ENCODE results near the gene ADAMTS2. TPM values are rescaled to one million over a fixed set of nuclear protein-coding genes. Genes with fewer than 3 reads are reported as not detected.

The ADAMTS2 gene
- total RNA-seq, 1 donor from 2014 or later: 8.2 TPM

DNA sequence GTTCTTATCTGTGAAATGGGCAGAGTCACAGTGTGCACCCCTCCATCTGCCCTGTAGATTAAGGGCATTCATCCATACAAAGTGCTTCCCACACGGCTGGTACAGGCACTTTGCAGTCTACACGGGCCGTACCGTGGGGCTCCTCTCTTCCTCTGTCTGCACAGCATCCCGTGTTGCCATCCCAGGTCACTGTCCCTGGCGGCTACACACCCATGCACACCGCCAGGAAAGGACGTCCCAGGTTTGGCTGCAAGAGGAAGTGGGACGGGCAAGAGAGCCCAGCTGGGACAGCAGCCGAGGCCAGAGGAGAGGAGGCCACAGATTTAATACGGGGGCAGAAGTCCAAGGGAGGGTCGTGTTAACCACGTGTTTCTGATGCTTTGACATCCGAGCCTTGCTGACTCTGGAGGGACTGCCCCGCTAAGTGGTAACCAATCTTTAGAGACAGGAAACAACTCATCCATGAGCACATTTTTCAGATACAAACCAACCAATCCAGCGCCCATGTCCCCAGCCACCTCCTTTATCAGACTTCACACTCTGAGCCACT, 165.1 kb downstream of the ADAMTS2 start:
- Mint-ChIP-seq H3K27ac (no peak overlapping the region), H3K36me3 (peaks cover 3% of the 10 kb centered on the region), H3K4me3 (no peak overlapping the region), H3K9me3 (peaks cover 5% of the 10 kb centered on the region), H3K4me1 (peaks cover 7% of the 10 kb centered on the region), H3K27me3 (ENCODE audit: low read depth) (peaks cover 7% of the 10 kb centered on the region)
- DNase-seq (ENCODE audit: low spot score in 2 of 2, unreplicated experiment in 2 of 2): no peak
- TF ChIP-seq, protein P1, sequence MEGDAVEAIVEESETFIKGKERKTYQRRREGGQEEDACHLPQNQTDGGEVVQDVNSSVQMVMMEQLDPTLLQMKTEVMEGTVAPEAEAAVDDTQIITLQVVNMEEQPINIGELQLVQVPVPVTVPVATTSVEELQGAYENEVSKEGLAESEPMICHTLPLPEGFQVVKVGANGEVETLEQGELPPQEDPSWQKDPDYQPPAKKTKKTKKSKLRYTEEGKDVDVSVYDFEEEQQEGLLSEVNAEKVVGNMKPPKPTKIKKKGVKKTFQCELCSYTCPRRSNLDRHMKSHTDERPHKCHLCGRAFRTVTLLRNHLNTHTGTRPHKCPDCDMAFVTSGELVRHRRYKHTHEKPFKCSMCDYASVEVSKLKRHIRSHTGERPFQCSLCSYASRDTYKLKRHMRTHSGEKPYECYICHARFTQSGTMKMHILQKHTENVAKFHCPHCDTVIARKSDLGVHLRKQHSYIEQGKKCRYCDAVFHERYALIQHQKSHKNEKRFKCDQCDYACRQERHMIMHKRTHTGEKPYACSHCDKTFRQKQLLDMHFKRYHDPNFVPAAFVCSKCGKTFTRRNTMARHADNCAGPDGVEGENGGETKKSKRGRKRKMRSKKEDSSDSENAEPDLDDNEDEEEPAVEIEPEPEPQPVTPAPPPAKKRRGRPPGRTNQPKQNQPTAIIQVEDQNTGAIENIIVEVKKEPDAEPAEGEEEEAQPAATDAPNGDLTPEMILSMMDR (IDR thresholded peaks at IDR 0.05; ENCODE audit: unreplicated experiment): no peak

DNA sequence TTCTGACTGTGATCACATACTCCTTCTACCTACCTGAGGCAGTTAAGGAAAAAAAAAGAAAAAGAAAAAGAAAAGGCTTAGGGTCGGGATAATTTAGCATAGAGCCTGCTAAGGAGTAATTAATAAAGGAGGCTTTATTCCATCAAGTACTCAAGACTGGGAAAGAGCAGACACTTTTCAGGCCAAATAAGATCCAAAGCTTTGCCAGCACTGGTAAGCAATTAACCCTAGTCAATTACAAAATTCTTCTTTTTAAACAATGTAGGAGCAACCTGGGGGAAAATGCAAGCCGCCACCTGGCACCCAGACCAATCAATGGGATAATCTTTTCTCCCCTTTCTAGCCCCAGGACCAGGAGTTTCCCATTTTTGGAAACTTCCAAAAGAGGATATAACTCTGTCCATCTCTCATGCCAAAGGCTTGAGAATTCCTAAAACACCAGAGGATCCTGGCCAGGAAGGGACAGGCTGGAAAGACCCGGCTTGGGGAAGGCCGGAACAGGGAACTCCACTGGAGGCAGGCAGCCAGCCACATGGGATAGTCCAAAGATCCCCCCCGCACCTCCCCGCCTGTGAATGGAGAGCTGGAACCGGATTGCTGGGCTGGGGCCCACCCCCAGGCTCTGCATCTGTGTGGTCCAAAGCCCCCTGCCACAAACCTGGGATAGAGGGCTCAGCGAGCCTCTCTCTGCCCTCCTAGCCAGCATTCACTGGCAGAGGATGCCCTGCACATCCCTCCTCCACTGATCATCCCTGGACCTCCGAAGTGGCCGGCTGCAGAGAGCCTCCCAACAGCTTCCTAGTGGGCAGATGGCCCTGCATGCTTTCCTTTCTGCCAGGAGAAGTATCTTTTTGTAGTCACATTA, 167.3 kb downstream of the ADAMTS2 start:
- Mint-ChIP-seq H3K9me3 (peaks cover 5% of the 10 kb centered on the region), H3K27me3 (ENCODE audit: low read depth) (peaks cover 8% of the 10 kb centered on the region), H3K36me3 (peaks cover 3% of the 10 kb centered on the region), H3K4me3 (no peak overlapping the region), H3K27ac (no peak overlapping the region), H3K4me1 (no peaks in the 10 kb centered on the region)
- no peak for DNase-seq (ENCODE audit: low spot score in 2 of 2, unreplicated experiment in 2 of 2)
- TF ChIP-seq, protein P1 (IDR thresholded peaks at IDR 0.05; ENCODE audit: unreplicated experiment): no peak

DNA sequence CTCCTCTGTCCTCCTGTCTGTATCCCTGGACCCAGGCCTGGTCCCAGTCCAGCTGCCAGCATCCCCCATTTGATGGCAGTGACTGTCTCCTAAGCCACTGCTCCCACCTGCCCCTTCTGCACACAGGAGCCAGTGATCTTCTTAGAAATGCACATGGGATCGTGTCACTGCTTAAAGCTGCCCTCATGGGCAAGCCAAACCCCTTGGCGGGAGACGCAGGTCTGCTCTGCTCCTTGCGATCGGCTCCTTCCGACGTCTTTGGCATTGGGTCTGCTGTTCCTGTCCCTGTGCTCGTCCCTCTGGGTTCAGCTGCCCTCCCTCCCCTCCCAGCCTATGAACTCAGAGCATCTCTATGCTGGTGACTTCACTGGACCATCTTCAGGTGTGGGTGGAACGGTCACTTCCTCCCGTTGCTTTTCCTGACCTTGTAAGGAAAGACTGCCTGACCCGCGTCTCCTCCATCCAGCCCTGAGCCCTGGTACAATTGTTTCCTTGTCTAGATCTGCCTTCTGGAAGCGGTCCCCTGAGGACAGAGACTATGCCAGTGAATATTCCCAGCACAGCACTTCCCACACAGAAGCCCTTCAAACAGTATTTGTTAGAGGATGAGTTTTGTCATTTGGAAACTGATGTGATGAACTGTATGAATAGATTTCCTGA, 168.6 kb downstream of the ADAMTS2 start:
- no peak for DNase-seq (ENCODE audit: low spot score in 2 of 2, unreplicated experiment in 2 of 2)
- Mint-ChIP-seq H3K4me1 (no peaks in the 10 kb centered on the region), H3K27me3 (ENCODE audit: low read depth) (peaks cover 8% of the 10 kb centered on the region), H3K4me3 (no peak overlapping the region), H3K9me3 (peaks cover 5% of the 10 kb centered on the region), H3K36me3 (peaks cover 3% of the 10 kb centered on the region), H3K27ac (no peak overlapping the region)
- TF ChIP-seq, protein P1 (IDR thresholded peaks at IDR 0.05; ENCODE audit: unreplicated experiment): no peak

DNA sequence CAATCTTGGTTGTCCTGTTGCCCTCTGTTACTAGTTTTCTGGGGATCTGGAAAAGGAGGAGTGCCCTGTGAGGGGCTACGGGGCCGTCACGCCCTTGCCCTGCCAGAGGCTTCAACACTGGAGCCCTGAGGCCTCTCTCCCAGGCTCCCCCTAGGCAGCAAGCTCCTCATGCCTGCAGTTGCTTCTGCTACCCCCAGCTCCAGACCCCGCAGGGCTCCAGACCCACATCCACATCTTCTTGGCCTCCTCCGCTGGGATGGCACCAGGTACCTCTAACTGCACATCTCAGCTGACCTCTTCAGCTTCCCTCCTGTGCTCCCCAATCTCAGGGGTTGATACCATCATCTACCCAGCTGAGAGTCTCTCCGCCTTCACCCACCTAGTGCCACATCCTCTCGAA, 169.1 kb downstream of the ADAMTS2 start:
- H3K4me1 Mint-ChIP-seq: no peaks in the 10 kb centered on the region
- TF ChIP-seq, protein P1 (IDR thresholded peaks at IDR 0.05; ENCODE audit: unreplicated experiment): no peak
- peaks cover 5% of the 10 kb centered on the region for H3K9me3 Mint-ChIP-seq
- peaks cover 8% of the 10 kb centered on the region for H3K27me3 Mint-ChIP-seq (ENCODE audit: low read depth)
- DNase-seq (ENCODE audit: low spot score in 2 of 2, unreplicated experiment in 2 of 2): no peak
- H3K27ac Mint-ChIP-seq: no peak overlapping the region
- no peak overlapping the region for H3K4me3 Mint-ChIP-seq
- peaks cover 3% of the 10 kb centered on the region for H3K36me3 Mint-ChIP-seq

DNA sequence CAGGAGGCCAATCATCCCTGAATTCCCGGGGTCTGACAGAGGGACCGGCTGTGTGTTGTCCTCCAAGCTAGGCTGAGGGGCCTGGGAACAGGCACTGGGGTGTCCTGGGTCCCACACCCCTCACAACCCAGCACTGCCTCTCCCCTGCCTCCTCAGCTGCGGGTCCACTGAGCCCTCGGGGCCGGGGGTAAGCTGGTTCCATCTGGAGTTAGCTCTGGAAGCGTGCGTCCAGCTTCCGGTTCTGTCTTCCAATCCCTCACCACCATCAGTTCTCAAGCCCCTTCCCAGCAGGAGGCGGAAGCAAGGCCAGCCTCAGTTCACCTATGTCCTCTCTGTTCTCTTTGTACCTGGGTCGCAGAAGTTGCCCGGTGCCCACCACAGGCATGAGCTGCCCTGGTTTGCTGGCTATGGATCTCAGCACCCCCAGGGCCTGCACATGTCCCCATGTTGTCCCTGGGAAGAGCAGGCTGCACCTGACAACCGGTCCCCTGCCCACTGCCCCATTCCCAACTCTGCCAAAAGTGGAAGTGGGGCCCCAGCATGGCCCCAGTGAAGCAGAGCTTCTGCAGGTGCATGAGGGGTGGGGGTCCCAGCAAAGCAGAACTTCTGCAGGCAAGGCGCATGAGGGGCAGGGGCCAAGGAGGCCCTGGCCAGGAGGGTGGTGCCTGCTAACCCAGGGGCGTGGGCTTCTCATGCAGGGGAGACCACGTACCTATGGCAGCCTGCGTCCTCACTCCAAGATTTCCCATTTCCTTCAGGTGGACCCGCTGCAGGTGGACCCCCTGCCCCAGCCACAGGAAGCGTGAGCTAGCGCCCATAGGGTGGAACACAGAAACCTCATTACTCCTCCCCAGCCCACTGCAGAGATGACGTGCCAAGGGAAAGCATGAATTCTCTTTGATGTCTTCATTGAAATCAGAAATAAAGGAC, 173.2 kb downstream of the ADAMTS2 start:
- Mint-ChIP-seq H3K36me3 (no peaks in the 10 kb centered on the region), H3K4me3 (no peak overlapping the region), H3K4me1 (no peaks in the 10 kb centered on the region), H3K27me3 (ENCODE audit: low read depth) (peaks cover 8% of the 10 kb centered on the region), H3K27ac (no peak overlapping the region), H3K9me3 (no peaks in the 10 kb centered on the region)
- TF ChIP-seq, protein P1 (IDR thresholded peaks at IDR 0.05; ENCODE audit: unreplicated experiment): no peak
- no peak for DNase-seq (ENCODE audit: low spot score in 2 of 2, unreplicated experiment in 2 of 2)
